GM12878 (cell line): Measurements from ENCODE around the gene TAS2R14.

Source experiments
- CBX3 ChIP-seq: fragments of 200-600 bp; sonication (generic); IDR thresholded peaks from 2 replicates; pipeline ENCODE4 v1.6.1; 2016; ENCODE audit warnings: low read depth, borderline replicate concordance
- CTCF ChIP-seq, 3 experiments: IDR thresholded peaks in 2 of 3; conservative IDR thresholded peaks in 1 of 3; 2 replicates each; pipeline ENCODE4 v1.5.1; 2011; ENCODE audit warnings: low read depth in 3 of 3, low read length in 3 of 3, mild to moderate bottlenecking in 3 of 3, control low read depth in 2 of 3, moderate library complexity in 2 of 3, inconsistent platforms in 1 of 3, mixed read lengths in 1 of 3; ENCODE audit not compliant: control insufficient read depth in 2 of 3, insufficient read depth in 1 of 3; ENCODE audit errors: extremely low read depth in 1 of 3
- EP300 ChIP-seq, 2 experiments: fragments of 150-350 bp in 1 of 2; IDR thresholded peaks; 2 replicates each; pipeline ENCODE4 v1.6.1; 2011 to 2012; ENCODE audit warnings: low read depth in 2 of 2, low read length in 2 of 2, borderline replicate concordance in 1 of 2, improper control_type of control experiment in 1 of 2, inconsistent platforms in 1 of 2; ENCODE audit not compliant: control insufficient read depth in 1 of 2
- JUNB ChIP-seq: IDR thresholded peaks from 2 replicates; pipeline ENCODE4 v1.6.1; 2016; ENCODE audit warnings: antibody characterized with exemption, mild to moderate bottlenecking
- NRF1 ChIP-seq: conservative IDR thresholded peaks from 2 replicates; pipeline ENCODE4 v1.6.1; 2011; ENCODE audit warnings: mild to moderate bottlenecking, low read depth, low read length, improper control_type of control experiment
- POLR2AphosphoS5 ChIP-seq: IDR thresholded peaks from 2 replicates; pipeline ENCODE4 v1.6.1; 2011; ENCODE audit warnings: mild to moderate bottlenecking, low read length, inconsistent platforms
- RCOR1 ChIP-seq: conservative IDR thresholded peaks from 2 replicates; pipeline ENCODE4 v1.6.1; 2012; ENCODE audit warnings: low read depth, low read length, improper control_type of control experiment
- RFX5 ChIP-seq: IDR thresholded peaks from 2 replicates; pipeline ENCODE4 v1.6.1; 2011; ENCODE audit warnings: low read depth, low read length, improper control_type of control experiment
- SMARCA5 ChIP-seq: fragments of 450-650 bp; IDR thresholded peaks from 2 replicates; pipeline ENCODE4 v1.6.1; 2017; ENCODE audit warnings: mild to moderate bottlenecking
- TAF1 ChIP-seq: IDR thresholded peaks from 2 replicates; pipeline ENCODE4 v1.6.1; 2011; ENCODE audit warnings: mild to moderate bottlenecking, low read depth, low read length, borderline replicate concordance
- TCF12 ChIP-seq: IDR thresholded peaks from 2 replicates; pipeline ENCODE4 v1.6.1; 2011; ENCODE audit warnings: low read depth, mild to moderate bottlenecking, low read length
- TF ChIP-seq, protein P1 (sequence below): IDR thresholded peaks from 2 replicates; pipeline ENCODE4 v1.6.1; 2012; ENCODE audit warnings: low read depth, low read length, improper control_type of control experiment
- TF ChIP-seq, protein P2 (sequence below): IDR thresholded peaks from 2 replicates; pipeline ENCODE4 v1.6.1; 2012; ENCODE audit warnings: low read depth, low read length, improper control_type of control experiment
- TF ChIP-seq, protein P3 (sequence below): IDR thresholded peaks from 2 replicates; pipeline ENCODE4 v1.6.1; 2012; ENCODE audit warnings: low read length, inconsistent platforms

- TF ChIP-seq POLR2AphosphoS5, result no peak
- no peak for TF ChIP-seq JUNB
- no peak for TF ChIP-seq NRF1
- no peak for TF ChIP-seq CTCF (IDR thresholded peaks at IDR 0.05 in 2 of 3, conservative IDR thresholded peaks at IDR 0.05 in 1 of 3; ENCODE audit: control insufficient read depth in 2 of 3, extremely low read depth in 1 of 3, insufficient read depth in 1 of 3, low read depth in 3 of 3, low read length in 3 of 3)
- no peak for TF ChIP-seq SMARCA5
- TF ChIP-seq, protein P1, sequence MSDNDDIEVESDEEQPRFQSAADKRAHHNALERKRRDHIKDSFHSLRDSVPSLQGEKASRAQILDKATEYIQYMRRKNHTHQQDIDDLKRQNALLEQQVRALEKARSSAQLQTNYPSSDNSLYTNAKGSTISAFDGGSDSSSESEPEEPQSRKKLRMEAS, result no peak
- TF ChIP-seq TAF1, result no peak
- no peak for TF ChIP-seq TCF12
- TF ChIP-seq, protein P2, sequence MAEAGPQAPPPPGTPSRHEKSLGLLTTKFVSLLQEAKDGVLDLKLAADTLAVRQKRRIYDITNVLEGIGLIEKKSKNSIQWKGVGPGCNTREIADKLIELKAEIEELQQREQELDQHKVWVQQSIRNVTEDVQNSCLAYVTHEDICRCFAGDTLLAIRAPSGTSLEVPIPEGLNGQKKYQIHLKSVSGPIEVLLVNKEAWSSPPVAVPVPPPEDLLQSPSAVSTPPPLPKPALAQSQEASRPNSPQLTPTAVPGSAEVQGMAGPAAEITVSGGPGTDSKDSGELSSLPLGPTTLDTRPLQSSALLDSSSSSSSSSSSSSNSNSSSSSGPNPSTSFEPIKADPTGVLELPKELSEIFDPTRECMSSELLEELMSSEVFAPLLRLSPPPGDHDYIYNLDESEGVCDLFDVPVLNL, result no peak
- no peak for TF ChIP-seq CBX3
- TF ChIP-seq EP300 (IDR thresholded peaks at IDR 0.05; ENCODE audit: borderline replicate concordance in 1 of 2, control insufficient read depth in 1 of 2, low read depth in 2 of 2, low read length in 2 of 2), result no peak
- no peak for TF ChIP-seq RFX5
- TF ChIP-seq, protein P3, sequence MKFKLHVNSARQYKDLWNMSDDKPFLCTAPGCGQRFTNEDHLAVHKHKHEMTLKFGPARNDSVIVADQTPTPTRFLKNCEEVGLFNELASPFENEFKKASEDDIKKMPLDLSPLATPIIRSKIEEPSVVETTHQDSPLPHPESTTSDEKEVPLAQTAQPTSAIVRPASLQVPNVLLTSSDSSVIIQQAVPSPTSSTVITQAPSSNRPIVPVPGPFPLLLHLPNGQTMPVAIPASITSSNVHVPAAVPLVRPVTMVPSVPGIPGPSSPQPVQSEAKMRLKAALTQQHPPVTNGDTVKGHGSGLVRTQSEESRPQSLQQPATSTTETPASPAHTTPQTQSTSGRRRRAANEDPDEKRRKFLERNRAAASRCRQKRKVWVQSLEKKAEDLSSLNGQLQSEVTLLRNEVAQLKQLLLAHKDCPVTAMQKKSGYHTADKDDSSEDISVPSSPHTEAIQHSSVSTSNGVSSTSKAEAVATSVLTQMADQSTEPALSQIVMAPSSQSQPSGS, result no peak
- TF ChIP-seq RCOR1, result no peak
These were observed 18.7 kb upstream of the TAS2R14 start for GRCh38 chr12:10957741-10958140.
